GM19455 (cell line): Measurements from ENCODE around the gene TRABD2B.
A peak's percentile ranks its signal among the peaks of the same experiment; 100 is the strongest.

Experiments used
- ATAC-seq: cut with Tn5 transposase; IDR thresholded peaks from one replicate; pipeline ENCODE4 v1.9.1; 2021; ENCODE audit not compliant: unreplicated experiment

The TRABD2B gene

GRCh38 chr1:47997289-47998200 is at the start of gene TRABD2B:
TRABD2B (minus strand) TSS chr1:47997385.
- peak; percentile 81 for ATAC-seq

DNA sequence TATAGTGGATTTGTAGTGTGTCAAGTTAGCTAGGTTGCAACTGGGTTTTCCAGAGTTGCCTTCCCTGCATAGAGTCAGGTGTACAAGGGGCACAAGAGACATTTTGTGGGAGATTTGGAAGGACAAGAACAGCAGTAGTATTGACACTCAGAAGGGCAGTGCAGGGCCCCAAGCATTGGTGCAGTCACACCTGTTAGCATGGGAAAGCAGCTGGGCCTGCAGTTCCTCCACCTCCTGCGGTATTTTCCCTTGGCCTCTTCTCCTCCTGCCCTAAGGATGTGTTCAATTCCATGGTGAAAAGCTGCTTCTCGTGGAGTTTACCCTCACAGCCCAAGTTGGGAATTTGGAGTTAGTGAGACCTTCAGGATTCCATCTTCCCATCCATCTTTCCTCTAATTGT is 47.1 kb upstream of the TRABD2B start:
- no peak for ATAC-seq

- no peak for ATAC-seq
Measured at GRCh38 chr1:48043622-48044021, 46.4 kb upstream of the TRABD2B start.

DNA sequence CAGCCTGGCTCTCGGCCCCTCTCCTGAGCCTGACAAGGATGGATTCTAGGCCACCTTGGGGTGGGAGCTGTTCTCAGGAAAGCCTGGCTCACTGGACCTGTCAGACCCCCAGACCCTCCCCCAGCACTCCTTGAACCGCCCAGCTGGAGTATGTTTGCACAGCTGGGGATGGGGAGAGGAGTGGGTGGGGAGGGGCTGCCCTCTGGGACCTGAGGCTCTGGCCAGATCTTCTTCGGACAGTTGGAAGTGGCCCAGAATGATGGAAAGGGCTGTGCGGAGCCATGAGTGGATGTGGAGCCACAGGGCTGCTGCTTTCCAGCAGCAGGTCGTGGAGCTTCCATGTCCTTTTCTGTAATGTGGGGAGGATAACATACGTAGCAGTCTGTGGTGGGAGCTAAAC is 43.0 kb upstream of the TRABD2B start:
- ATAC-seq = no peak

DNA sequence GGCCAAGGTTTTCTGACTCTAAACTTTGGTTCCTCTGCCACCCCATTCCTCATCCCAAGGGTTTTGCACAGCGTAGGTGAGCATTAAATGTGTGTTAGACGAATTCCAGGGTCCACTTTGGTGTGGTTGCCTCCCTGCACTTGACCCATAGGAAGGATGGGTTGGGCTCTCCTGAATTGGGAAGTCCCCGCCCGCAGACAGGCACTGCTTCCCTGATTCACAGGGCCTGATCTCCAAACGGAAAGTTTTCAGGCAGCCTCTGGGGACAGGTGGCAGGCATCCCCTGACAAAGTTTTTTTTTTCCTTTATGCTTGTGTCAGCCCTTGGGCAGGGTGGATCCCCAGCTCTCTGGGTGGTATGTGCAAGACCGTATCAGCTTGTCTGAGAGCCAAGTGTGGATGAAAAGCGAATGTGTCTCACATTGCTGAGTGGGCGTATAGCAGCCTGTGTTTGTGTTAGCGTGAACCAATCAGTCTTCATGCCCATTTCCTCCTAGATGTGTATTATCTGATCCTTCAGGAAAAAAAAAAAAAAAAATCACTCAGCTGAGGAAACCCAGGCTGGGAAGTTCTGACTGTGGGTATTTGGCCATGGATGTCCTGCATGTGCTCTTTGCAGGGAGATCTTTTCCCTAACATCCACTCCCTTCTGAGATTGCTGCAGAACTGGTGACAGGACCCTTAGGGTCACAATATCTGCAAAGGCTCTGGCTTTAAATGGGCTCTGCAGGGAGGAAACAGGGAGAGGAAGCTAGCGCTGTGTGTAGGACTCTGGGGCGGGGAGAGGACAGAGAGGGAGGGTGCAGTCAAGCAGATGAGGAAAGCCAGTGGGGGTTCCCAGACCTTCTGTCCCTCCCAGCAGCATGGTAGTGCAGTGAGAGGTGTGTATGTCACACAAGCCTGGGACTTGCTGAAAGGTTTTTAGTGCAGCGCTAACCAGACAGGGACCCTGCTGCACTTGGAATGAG is 42.2 kb upstream of the TRABD2B start:
- ATAC-seq = peak; percentile 52

DNA sequence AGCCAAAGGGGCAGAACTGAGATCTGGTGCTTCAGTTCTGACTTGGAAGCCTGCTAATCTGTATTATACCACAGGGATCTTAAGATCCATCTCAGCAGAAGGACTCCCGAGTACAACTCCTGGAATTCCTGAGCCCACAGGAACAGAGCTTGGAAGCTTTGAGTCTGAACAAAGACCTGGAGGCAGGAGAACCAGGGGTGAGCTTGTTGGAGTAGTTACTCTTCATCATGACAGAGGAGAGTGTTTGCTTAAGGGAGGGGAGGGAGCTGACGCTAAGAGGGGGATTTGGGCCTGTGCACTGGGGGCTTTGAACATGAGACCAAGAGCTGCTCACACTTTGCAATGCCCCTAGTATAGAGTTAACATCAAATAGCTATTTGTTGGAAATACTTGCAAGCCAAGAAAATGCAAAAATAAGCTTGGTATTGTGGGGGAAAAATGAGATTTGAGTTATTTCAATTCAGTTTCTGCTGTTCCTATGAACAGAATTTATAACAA is 41.1 kb upstream of the TRABD2B start:
- no peak for ATAC-seq

- ATAC-seq = no peak
Measured at GRCh38 chr1:48036710-48037355, 39.6 kb upstream of the TRABD2B start.

- ATAC-seq = no peak
Measured at GRCh38 chr1:48035371-48036141, 38.4 kb upstream of the TRABD2B start.

- ATAC-seq = no peak
Measured at GRCh38 chr1:48033495-48034045, 36.4 kb upstream of the TRABD2B start.

- ATAC-seq = no peak
Measured at GRCh38 chr1:48031676-48032075, 34.5 kb upstream of the TRABD2B start.

GRCh38 chr1:48030696-48031365 is 33.6 kb upstream of the TRABD2B start:
- ATAC-seq = no peak

- ATAC-seq = no peak
Measured at GRCh38 chr1:48030211-48030610, 33.0 kb upstream of the TRABD2B start.

DNA sequence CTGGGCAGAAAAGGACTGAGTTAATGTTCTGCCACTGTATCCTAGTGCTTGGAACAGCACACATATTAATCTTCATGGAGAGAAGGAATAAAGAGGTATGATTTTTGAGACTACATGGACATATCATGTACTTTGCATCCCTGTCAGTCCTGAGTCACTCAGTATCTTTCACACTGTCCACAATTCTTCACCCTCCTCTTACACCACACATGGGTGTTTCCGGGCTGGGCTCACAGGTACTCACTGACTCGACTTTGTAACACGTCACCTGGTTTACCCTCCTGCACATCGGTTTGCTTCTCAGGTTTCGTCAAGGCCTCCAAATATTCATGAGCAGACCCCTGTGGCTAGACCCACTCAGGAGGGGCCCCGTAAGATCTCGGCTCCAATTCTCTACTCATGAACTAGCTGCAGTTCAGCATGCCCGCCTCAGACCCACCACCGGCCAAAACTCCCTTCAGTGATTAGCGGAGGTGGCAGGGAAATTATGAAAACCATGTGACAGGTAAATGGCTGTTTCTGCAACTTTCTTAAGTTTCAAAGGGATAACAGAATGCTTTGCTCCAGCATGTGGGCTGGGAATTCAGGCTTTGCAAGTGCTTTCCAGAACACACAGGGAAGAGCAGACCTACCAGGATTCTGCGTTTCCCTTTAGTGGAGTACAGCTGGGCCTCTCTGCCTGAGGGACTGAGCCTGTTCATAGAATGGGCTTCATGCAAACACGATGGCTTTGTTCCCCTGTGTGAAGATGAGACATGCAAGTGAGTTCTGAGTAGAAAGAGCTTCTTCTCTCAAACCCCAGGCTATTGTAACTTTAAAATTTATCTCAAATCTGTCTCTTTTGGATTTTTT is 31.3 kb upstream of the TRABD2B start:
- no peak for ATAC-seq

- no peak for ATAC-seq
Measured at GRCh38 chr1:48027533-48027835, 30.3 kb upstream of the TRABD2B start.

DNA sequence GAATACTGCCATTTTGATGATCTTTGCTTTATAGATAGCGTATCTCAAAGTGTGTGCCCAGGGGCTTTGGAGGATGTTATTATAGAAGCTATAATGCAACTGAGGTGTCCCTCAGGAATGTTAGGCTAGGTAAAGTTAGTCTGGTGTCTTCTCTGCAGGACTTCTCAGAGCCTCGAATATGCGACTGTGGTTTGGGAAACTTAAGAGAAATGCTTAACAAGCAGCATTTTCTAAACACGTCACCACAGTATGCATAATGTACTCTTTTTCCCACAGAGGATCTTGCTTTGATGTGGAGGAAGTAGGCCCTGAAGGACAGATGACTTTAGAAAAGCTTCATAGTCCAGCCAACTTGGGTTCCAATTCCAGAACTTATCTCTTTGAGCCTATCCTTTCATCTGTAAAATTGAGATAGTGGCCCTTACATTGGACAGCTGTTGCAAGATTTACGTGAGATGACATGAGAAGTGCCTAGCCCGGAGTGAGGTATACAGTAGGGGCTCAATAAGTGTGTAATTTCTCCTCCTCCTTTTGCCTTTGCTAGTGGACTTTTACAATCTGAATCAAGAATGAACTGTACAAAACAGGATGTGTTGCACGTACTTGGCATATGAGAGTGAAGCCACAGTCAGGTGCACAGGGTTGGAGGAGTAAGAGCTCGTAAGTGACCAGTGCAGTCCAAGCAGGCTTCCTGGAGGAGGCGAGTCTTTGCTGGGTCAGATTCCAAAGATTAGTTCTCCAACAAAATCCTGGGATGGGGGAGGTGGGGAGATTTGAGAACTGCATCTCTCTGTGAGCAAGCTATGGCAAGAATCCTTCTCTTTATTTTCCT is 29.7 kb upstream of the TRABD2B start:
- ATAC-seq = no peak

GRCh38 chr1:48026275-48026674 is 29.1 kb upstream of the TRABD2B start:
- no peak for ATAC-seq

DNA sequence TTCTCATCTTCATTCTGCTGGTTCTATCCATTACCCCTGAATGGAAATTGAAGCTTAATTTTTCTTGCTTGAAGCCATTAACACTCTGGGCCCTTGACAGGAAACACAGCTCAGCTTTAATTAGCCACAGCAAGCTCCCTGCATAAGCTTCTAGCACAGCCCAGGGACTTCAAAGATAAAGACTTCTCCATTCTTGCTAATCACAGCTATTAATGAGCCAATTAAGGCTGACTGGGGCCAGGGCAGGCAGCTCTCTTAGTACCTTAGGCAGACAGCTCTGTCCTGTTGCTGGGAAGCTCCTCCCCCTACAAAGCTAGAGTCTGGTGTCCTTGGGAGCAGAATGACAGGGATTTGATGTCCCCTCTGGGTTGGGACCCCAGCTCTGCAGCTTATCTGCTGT is 27.9 kb upstream of the TRABD2B start:
- no peak for ATAC-seq

- ATAC-seq = no peak
Measured at GRCh38 chr1:48023488-48023887, 26.3 kb upstream of the TRABD2B start.
